ENCODE results near the gene WDR36. TPM values are rescaled to one million over a fixed set of nuclear protein-coding genes. Genes with fewer than 3 reads are reported as not detected.

WDR36 gene
- polyA plus RNA-seq, 1 of the 3 experiments (the other 2 are of a cell fraction): 6.7 TPM

DNA sequence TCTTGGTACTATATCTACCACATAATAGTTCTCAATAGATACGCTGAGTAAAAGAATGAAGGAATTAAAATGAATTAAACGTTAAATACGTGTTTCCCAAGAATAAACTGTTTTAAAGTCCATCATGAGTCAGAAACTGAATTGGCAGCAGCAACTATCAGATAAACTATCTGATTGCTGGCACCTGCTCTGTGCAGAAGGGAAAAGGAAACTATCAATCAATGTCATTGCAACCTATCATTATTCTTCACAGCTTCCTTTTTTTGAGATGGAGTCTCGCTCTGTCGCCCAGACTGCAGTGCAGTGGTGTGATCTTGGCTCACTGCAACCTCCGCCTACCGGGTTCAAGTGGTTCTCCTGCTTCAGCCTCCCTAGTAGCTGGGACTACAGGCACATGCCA lies 8.8 kb upstream of the WDR36 start (continued):
- TF ChIP-seq, protein P1, sequence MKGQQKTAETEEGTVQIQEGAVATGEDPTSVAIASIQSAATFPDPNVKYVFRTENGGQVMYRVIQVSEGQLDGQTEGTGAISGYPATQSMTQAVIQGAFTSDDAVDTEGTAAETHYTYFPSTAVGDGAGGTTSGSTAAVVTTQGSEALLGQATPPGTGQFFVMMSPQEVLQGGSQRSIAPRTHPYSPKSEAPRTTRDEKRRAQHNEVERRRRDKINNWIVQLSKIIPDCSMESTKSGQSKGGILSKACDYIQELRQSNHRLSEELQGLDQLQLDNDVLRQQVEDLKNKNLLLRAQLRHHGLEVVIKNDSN (IDR thresholded peaks at IDR 0.05; ENCODE audit: borderline replicate concordance, low read depth): no peak
- TF ChIP-seq EZH2phosphoT487 (IDR thresholded peaks at IDR 0.05; ENCODE audit: borderline replicate concordance, low read depth) (no peak), POLR2AphosphoS5 (IDR thresholded peaks at IDR 0.05; ENCODE audit: low read depth, low read length) (no peak), SIN3A (IDR thresholded peaks at IDR 0.05; ENCODE audit: borderline replicate concordance, low read depth, low read length) (no peak)

DNA sequence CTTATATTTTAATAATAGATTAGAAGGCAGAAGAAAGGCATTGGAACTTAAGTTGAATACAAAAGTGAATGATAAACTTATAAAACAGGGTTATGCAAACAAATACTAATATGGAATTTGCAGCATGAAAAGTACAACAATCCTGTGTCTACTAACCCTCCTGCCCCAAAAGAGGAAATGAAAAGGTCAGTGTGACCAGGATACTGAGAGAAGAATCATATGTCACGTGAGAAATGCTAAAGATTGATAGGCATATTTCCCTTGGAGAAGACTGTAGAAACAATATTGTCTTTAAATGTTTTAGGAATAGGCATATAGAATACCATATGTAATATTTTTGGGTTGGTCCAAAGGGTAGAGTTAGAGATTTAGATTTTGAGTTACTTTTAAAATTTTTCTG lies 3.8 kb downstream of the WDR36 start:
- H3K79me2 ChIP-seq (ENCODE audit: insufficient read depth): peaks cover 69% of the 10 kb centered on the region
- no peak overlapping the region for H2AFZ ChIP-seq (ENCODE audit: low read depth)
- peaks cover 60 to 61% of the 10 kb centered on the region in 2 experiments for H3K36me3 ChIP-seq (replicated peaks in 1 of 2; ENCODE audit: control insufficient read depth in 1 of 2, insufficient read depth in 2 of 2, low read length in 1 of 2)
- CTCF ChIA-PET: no interaction called here
- H3K9me2 ChIP-seq: no peaks in the 10 kb centered on the region
- no peak overlapping the region for H3K4me2 ChIP-seq
- no peak for DNase-seq
- peaks cover 19% of the 10 kb centered on the region for H4K20me1 ChIP-seq (ENCODE audit: insufficient read depth)
- H3K27ac ChIP-seq (ENCODE audit: low read depth in 2 of 2, low read length in 1 of 2): no peak overlapping the region
- 91% methylated on average over 1 of the region's 1 CpG for WGBS (ENCODE audit: low lambda C conversion rate)
- TF ChIP-seq, protein P2, sequence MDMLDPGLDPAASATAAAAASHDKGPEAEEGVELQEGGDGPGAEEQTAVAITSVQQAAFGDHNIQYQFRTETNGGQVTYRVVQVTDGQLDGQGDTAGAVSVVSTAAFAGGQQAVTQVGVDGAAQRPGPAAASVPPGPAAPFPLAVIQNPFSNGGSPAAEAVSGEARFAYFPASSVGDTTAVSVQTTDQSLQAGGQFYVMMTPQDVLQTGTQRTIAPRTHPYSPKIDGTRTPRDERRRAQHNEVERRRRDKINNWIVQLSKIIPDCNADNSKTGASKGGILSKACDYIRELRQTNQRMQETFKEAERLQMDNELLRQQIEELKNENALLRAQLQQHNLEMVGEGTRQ (IDR thresholded peaks at IDR 0.05; ENCODE audit: borderline replicate concordance, low read depth, low read length): no peak
- TF ChIP-seq TEAD4 (IDR thresholded peaks at IDR 0.05; ENCODE audit: borderline replicate concordance, insufficient read depth) (no peak), MXI1 (IDR thresholded peaks at IDR 0.05; ENCODE audit: low read depth, low read length) (no peak), RFX5 (IDR thresholded peaks at IDR 0.05; ENCODE audit: low read length) (no peak), YY1 (IDR thresholded peaks at IDR 0.05; ENCODE audit: low read depth) (no peak), ELF1 (IDR thresholded peaks at IDR 0.05) (no peak)
- H3K4me3 ChIP-seq (ENCODE audit: low read depth in 2 of 2, low read length in 1 of 2): no peak overlapping the region
- peaks cover 3% of the 10 kb centered on the region for H3F3A ChIP-seq (replicated peaks; ENCODE audit: insufficient read depth)
- H3K9ac ChIP-seq: no peak overlapping the region
- no peaks in the 10 kb centered on the region for H3K9me3 ChIP-seq
- peaks cover 8 to 11% of the 10 kb centered on the region in 2 experiments; a peak in 3 of 4 replicates for H3K4me1 ChIP-seq (ENCODE audit: control insufficient read depth in 1 of 2, insufficient read depth in 2 of 2, low read depth in 1 of 2, low read length in 1 of 2)
- POLR2A ChIA-PET: no interaction called here
- H3K27me3 ChIP-seq (ENCODE audit: insufficient read depth): no peaks in the 10 kb centered on the region

DNA sequence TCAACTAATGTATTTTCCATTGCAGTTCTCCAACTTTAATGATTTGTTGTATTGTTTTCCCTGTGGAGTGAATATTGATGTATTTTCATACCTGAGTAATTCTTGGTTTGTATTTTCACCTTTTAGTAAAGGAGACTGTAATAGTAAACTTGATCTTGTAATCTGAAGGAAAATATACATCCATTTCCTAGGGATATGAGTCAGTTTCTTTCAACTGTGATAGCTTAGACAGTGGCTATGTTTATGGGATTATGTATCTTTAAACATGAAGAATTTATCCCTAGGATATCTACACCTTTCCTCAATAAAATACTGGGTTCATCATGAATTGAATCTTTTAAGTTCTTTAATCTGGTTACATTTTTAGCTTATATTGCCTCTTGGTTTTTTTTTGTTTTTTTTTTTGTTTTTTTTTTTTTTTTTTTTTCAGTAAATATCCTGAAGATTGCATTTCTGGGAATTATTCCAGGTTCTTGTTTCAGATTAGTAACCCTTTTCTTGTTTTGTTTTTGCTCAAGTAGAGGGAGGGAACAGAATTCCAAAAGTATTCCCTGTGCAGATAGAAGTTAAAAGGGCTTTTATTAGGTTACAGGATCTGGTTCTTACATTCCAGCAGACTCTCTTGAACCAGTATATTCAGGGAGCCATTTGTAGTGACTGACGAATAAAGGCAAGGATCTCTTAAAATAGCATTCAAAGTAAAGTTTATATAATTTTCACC lies 7.1 kb downstream of the WDR36 start:
- CTCF ChIA-PET: interaction anchor here (0.9 kb wide), 1 partner anchor 10 kb away, joined by 3 read pairs; no protein-coding TSS in a partner anchor
- TF ChIP-seq ELF1 (IDR thresholded peaks at IDR 0.05) (no peak), NRF1 (IDR thresholded peaks at IDR 0.05; ENCODE audit: low read depth, low read length) (no peak), RAD21 (IDR thresholded peaks at IDR 0.05; ENCODE audit: low read length) (no peak), RFX5 (IDR thresholded peaks at IDR 0.05; ENCODE audit: low read length) (no peak), TCF12 (IDR thresholded peaks at IDR 0.05) (no peak)
- TF ChIP-seq, protein P1 (IDR thresholded peaks at IDR 0.05; ENCODE audit: borderline replicate concordance, low read depth): no peak
- TF ChIP-seq, protein P3, sequence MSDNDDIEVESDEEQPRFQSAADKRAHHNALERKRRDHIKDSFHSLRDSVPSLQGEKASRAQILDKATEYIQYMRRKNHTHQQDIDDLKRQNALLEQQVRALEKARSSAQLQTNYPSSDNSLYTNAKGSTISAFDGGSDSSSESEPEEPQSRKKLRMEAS (IDR thresholded peaks at IDR 0.05; ENCODE audit: low read depth): no peak
- peaks cover 7% of the 10 kb centered on the region for H4K20me1 ChIP-seq (ENCODE audit: insufficient read depth)
- POLR2A ChIA-PET: no interaction called here
- H3K4me3 ChIP-seq (ENCODE audit: low read depth in 2 of 2, low read length in 1 of 2): no peak overlapping the region
- H3F3A ChIP-seq (replicated peaks; ENCODE audit: insufficient read depth): peaks cover 6% of the 10 kb centered on the region
- no peak overlapping the region for H3K27ac ChIP-seq (ENCODE audit: low read depth in 2 of 2, low read length in 1 of 2)
- no peak overlapping the region for H2AFZ ChIP-seq (ENCODE audit: low read depth)
- DNase-seq: no peak
- no peak overlapping the region for H3K9ac ChIP-seq
- H3K36me3 ChIP-seq (replicated peaks in 1 of 2; ENCODE audit: control insufficient read depth in 1 of 2, insufficient read depth in 2 of 2, low read length in 1 of 2): peaks cover 92 to 93% of the 10 kb centered on the region in 2 experiments
- peaks cover 49% of the 10 kb centered on the region for H3K79me2 ChIP-seq (ENCODE audit: insufficient read depth)
- no peaks in the 10 kb centered on the region for H3K9me3 ChIP-seq
- 96% methylated on average over 1 of the region's 1 CpG for WGBS (ENCODE audit: low lambda C conversion rate)
- H3K9me2 ChIP-seq: no peaks in the 10 kb centered on the region
- H3K4me1 ChIP-seq (ENCODE audit: control insufficient read depth in 1 of 2, insufficient read depth in 2 of 2, low read depth in 1 of 2, low read length in 1 of 2): peaks cover 1 to 2% of the 10 kb centered on the region in 2 experiments; a peak in 3 of 4 replicates
- H3K27me3 ChIP-seq (ENCODE audit: insufficient read depth): no peaks in the 10 kb centered on the region
- H3K4me2 ChIP-seq: no peak overlapping the region

Data from SK-N-SH (cell line).